ENCODE results near the gene PLA2G6. TPM values are rescaled to one million over a fixed set of nuclear protein-coding genes. Genes with fewer than 3 reads are reported as not detected.

PLA2G6 gene
- total RNA-seq, 1 experiment from 2014 or later, result 39.8 TPM

- Histone ChIP-seq H3K4me3 (no peak overlapping the region), H3K27ac (peak overlapping the region; percentile 82), H3K36me3 (ENCODE audit: low read depth) (no peaks in the 10 kb centered on the region), H3K27me3 (ENCODE audit: insufficient read depth, low read depth) (no peaks in the 10 kb centered on the region), H3K4me2 (peak overlapping the region; percentile 60), H3K79me2 (ENCODE audit: low read depth) (no peaks in the 10 kb centered on the region), H3K9me2 (ENCODE audit: insufficient read depth) (no peaks in the 10 kb centered on the region), H4K20me1 (ENCODE audit: insufficient read depth) (no peaks in the 10 kb centered on the region), H3K4me1 (replicated peaks; ENCODE audit: insufficient read depth) (peaks cover 62% of the 10 kb centered on the region), H3F3A (ENCODE audit: insufficient read depth, low read depth) (peaks cover 69% of the 10 kb centered on the region), H2AFZ (no peak overlapping the region), H3K9me3 (ENCODE audit: insufficient read depth, low read depth) (no peaks in the 10 kb centered on the region)
- DNase-seq, result peak; percentile 22 to 52
- CTCF ChIA-PET, result interaction anchor here (0.6 to 1.3 kb wide), 3 partner anchors 29 to 522 kb away, joined by 3 to 4 read pairs (median 3); partner anchors contain the start of gene PLA2G6
- intact Hi-C loops (cut with micrococcal nuclease; ENCODE audit: unreplicated experiment), result loop anchor here (10.0 kb wide), 1 partner anchor 151 kb away; no protein-coding TSS in a partner anchor
- no peak for TF ChIP-seq EZH2 (IDR thresholded peaks at IDR 0.05; ENCODE audit: low read depth)
- peak; percentile 43; the same call in 1 of the 2 replicates for TF ChIP-seq CTCF (conservative IDR thresholded peaks at IDR 0.05)
- POLR2A ChIA-PET (ENCODE audit: unreplicated experiment), result no interaction called here
- BruUV-seq (replicated peaks), result no TSS peak
Measured at GRCh38 chr22:38144025-38144405, 37.6 kb downstream of the PLA2G6 start.

DNA sequence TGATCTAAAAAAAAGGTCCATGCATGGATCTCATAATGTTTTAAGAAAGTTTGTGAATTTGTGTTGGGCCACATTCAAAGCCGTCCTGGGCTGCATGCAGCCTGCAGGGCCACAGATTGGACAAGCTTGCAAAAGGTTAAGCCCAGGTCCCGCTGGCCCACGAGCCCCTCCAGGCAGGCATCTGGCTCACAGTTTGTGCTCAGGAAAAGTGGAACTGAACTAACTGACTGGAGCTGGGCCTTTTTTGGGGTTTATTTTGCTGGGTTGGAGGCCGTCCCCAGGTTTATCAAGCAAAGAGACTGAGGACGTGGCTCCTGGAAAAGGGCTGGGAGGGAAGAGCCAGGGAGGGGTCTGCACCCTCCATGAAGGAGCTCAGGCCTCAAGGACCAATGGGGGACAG is 39.0 kb downstream of the PLA2G6 start:
- DNase-seq, result no peak
- Histone ChIP-seq H3K4me3 (no peak overlapping the region), H3K4me1 (replicated peaks; ENCODE audit: insufficient read depth) (peaks cover 51% of the 10 kb centered on the region), H3K36me3 (ENCODE audit: low read depth) (no peaks in the 10 kb centered on the region), H3K9me2 (ENCODE audit: insufficient read depth) (no peaks in the 10 kb centered on the region), H3K4me2 (peak overlapping the region; percentile 60), H4K20me1 (ENCODE audit: insufficient read depth) (no peaks in the 10 kb centered on the region), H3K27ac (peak overlapping the region; percentile 82), H2AFZ (no peak overlapping the region), H3K79me2 (ENCODE audit: low read depth) (no peaks in the 10 kb centered on the region), H3F3A (ENCODE audit: insufficient read depth, low read depth) (peaks cover 55% of the 10 kb centered on the region), H3K9me3 (ENCODE audit: insufficient read depth, low read depth) (no peaks in the 10 kb centered on the region), H3K27me3 (ENCODE audit: insufficient read depth, low read depth) (no peaks in the 10 kb centered on the region)
- TF ChIP-seq EZH2 (IDR thresholded peaks at IDR 0.05; ENCODE audit: low read depth) (no peak), CTCF (conservative IDR thresholded peaks at IDR 0.05) (no peak)
- POLR2A ChIA-PET (ENCODE audit: unreplicated experiment), result interaction anchor here (1.0 kb wide), 1 partner anchor 59 kb away, joined by 5 read pairs; the partner anchor contains the start of gene MAFF
- CTCF ChIA-PET, result interaction anchor here (0.6 to 0.7 kb wide), 2 partner anchors 51 to 637 kb away, joined by 4 to 5 read pairs; no protein-coding TSS in a partner anchor
- BruUV-seq (replicated peaks), result no TSS peak
- intact Hi-C loops (cut with micrococcal nuclease; ENCODE audit: unreplicated experiment), result loop anchor here (1.0 to 10.0 kb wide), 5 partner anchors 32 to 256 kb away; partner anchors contain the start of genes BAIAP2L2 and PLA2G6

DNA sequence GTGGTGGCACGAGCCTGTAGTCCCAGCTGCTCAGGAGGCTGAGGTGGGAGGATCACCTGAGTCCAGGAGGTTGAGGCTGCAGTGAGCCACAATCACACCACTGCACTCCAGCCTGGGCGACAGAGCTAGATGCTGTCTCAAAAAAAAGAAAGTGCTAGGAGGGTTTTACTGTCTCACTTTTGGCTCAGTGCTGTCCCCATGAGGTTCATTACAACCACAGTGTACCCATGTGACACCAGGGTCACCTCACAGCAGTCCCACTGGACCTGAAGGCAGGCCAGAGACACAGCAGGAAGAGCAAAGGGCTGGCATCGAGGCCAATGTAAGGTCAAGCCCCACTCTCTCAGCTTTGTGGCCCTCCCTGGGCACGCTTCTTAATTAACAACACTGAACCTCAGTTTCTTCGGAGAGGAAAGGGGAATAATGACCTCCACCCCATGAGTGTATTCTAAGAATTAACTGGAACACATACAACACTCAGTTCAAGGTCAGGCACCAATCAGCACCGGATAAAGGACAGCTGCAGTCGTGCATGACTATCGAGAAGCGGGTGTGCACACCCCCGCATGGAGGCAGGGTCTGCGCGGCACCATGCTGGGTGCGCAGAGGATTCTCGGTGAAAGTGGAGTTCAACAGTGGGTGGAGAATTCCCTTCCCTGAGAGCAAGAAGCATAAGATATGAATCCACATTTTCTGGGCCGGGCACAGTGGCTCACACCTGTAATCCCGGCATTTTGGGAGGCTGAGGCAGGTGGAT is 40.2 kb downstream of the PLA2G6 start:
- H3K27me3 ChIP-seq (ENCODE audit: insufficient read depth, low read depth), result no peaks in the 10 kb centered on the region
- POLR2A ChIA-PET (ENCODE audit: unreplicated experiment), result interaction anchor here (0.6 kb wide), 1 partner anchor 1319 kb away, joined by 4 read pairs; no protein-coding TSS in a partner anchor
- H3F3A ChIP-seq (ENCODE audit: insufficient read depth, low read depth), result peaks cover 49% of the 10 kb centered on the region
- no peak overlapping the region for H2AFZ ChIP-seq
- no peaks in the 10 kb centered on the region for H3K9me3 ChIP-seq (ENCODE audit: insufficient read depth, low read depth)
- no peaks in the 10 kb centered on the region for H4K20me1 ChIP-seq (ENCODE audit: insufficient read depth)
- intact Hi-C loops (cut with micrococcal nuclease; ENCODE audit: unreplicated experiment), result loop anchor here (10.0 kb wide), 1 partner anchor 153 kb away; no protein-coding TSS in a partner anchor
- H3K4me3 ChIP-seq, result no peak overlapping the region
- DNase-seq, result no peak
- TF ChIP-seq EZH2 (IDR thresholded peaks at IDR 0.05; ENCODE audit: low read depth), result no peak
- TF ChIP-seq CTCF (conservative IDR thresholded peaks at IDR 0.05), result no peak
- no peaks in the 10 kb centered on the region for H3K36me3 ChIP-seq (ENCODE audit: low read depth)
- H3K79me2 ChIP-seq (ENCODE audit: low read depth), result no peaks in the 10 kb centered on the region
- H3K27ac ChIP-seq, result no peak overlapping the region
- BruUV-seq (replicated peaks), result no TSS peak
- CTCF ChIA-PET, result interaction anchor here (0.5 kb wide), 1 partner anchor 371 kb away, joined by 6 read pairs; no protein-coding TSS in a partner anchor
- peaks cover 43% of the 10 kb centered on the region for H3K4me1 ChIP-seq (replicated peaks; ENCODE audit: insufficient read depth)
- no peak overlapping the region for H3K4me2 ChIP-seq
- no peaks in the 10 kb centered on the region for H3K9me2 ChIP-seq (ENCODE audit: insufficient read depth)
